ENCODE results near the gene AP3S2. TPM values are rescaled to one million over a fixed set of nuclear protein-coding genes. Genes with fewer than 3 reads are reported as not detected.

The AP3S2 gene
- total and polyA plus RNA-seq, 2 of the 8 experiments (the other 6 are each of a cell fraction or from before 2014, with no cell fraction given), result 19.2 to 45.4 TPM

GRCh38 chr15:89794627-89795241 is 99.1 kb downstream of the AP3S2 start (continued):
- TF ChIP-seq USF2 (IDR thresholded peaks at IDR 0.05; ENCODE audit: low read length) (no peak), SIN3A (conservative IDR thresholded peaks at IDR 0.05 in 1 of 2, IDR thresholded peaks at IDR 0.05 in 1 of 2; ENCODE audit: low read depth in 1 of 2, low read length in 2 of 2) (no peak), CBX8 (IDR thresholded peaks at IDR 0.05; ENCODE audit: borderline replicate concordance, low read depth, low read length) (no peak), POLR2AphosphoS5 (IDR thresholded peaks at IDR 0.05; ENCODE audit: low read depth, low read length) (no peak), RBBP5 (IDR thresholded peaks at IDR 0.05; ENCODE audit: borderline replicate concordance, low read depth, low read length) (no peak), POU5F1 (IDR thresholded peaks at IDR 0.05; ENCODE audit: low read depth, low read length) (no peak), SRF (IDR thresholded peaks at IDR 0.05; ENCODE audit: low read depth, low read length) (no peak)
